ENCODE results near the gene KANK2. TPM values are rescaled to one million over a fixed set of nuclear protein-coding genes. Genes with fewer than 3 reads are reported as not detected.

Gene KANK2
- total RNA-seq, 1 experiment from 2014 or later, result 85.8 TPM

GRCh38 chr19:11151181-11151580 lies 46.2 kb downstream of the KANK2 start:
- Histone ChIP-seq H3K27ac (ENCODE audit: low read depth, low read length, poor library complexity, severe bottlenecking) (no peak overlapping the region), H3K4me3 (ENCODE audit: low read depth, low read length, poor library complexity, severe bottlenecking) (no peak overlapping the region), H3K27me3 (replicated peaks; ENCODE audit: insufficient read depth, low read depth, low read length, poor library complexity) (no peaks in the 10 kb centered on the region), H3K36me3 (ENCODE audit: insufficient read depth, low read length, poor library complexity, severe bottlenecking) (peaks cover 35% of the 10 kb centered on the region), H3K4me1 (ENCODE audit: insufficient read depth, low read length, poor library complexity, severe bottlenecking) (peaks cover 2% of the 10 kb centered on the region), H3K9me3 (ENCODE audit: low read depth, low read length, poor library complexity, severe bottlenecking) (no peaks in the 10 kb centered on the region)
- ChIA-PET CTCF (no interaction called here), POLR2A (ENCODE audit: low non-redundant PET) (interaction anchor here (0.7 kb wide), 1 partner anchor 1571 kb away, joined by 7 read pairs; no protein-coding TSS in a partner anchor)
- no peak for TF ChIP-seq EZH2 (IDR thresholded peaks at IDR 0.05; ENCODE audit: borderline replicate concordance, low read depth, low read length, poor library complexity, severe bottlenecking)
- intact Hi-C loops (cut with micrococcal nuclease; ENCODE audit: unreplicated experiment), result no loop called here
- DNase-seq (ENCODE audit: low spot score), result no peak
- BruUV-seq (replicated peaks), result no TSS peak

GRCh38 chr19:11148001-11148400 lies 49.3 kb downstream of the KANK2 start:
- Histone ChIP-seq H3K27ac (ENCODE audit: low read depth, low read length, poor library complexity, severe bottlenecking) (no peak overlapping the region), H3K9me3 (ENCODE audit: low read depth, low read length, poor library complexity, severe bottlenecking) (no peaks in the 10 kb centered on the region), H3K27me3 (replicated peaks; ENCODE audit: insufficient read depth, low read depth, low read length, poor library complexity) (no peaks in the 10 kb centered on the region), H3K36me3 (ENCODE audit: insufficient read depth, low read length, poor library complexity, severe bottlenecking) (peaks cover 45% of the 10 kb centered on the region), H3K4me1 (ENCODE audit: insufficient read depth, low read length, poor library complexity, severe bottlenecking) (peaks cover 23% of the 10 kb centered on the region), H3K4me3 (ENCODE audit: low read depth, low read length, poor library complexity, severe bottlenecking) (no peak overlapping the region)
- no TSS peak for BruUV-seq (replicated peaks)
- CTCF ChIA-PET, result no interaction called here
- POLR2A ChIA-PET (ENCODE audit: low non-redundant PET), result no interaction called here
- DNase-seq (ENCODE audit: low spot score), result no peak
- no peak for TF ChIP-seq EZH2 (IDR thresholded peaks at IDR 0.05; ENCODE audit: borderline replicate concordance, low read depth, low read length, poor library complexity, severe bottlenecking)
- TF ChIP-seq, protein P1, sequence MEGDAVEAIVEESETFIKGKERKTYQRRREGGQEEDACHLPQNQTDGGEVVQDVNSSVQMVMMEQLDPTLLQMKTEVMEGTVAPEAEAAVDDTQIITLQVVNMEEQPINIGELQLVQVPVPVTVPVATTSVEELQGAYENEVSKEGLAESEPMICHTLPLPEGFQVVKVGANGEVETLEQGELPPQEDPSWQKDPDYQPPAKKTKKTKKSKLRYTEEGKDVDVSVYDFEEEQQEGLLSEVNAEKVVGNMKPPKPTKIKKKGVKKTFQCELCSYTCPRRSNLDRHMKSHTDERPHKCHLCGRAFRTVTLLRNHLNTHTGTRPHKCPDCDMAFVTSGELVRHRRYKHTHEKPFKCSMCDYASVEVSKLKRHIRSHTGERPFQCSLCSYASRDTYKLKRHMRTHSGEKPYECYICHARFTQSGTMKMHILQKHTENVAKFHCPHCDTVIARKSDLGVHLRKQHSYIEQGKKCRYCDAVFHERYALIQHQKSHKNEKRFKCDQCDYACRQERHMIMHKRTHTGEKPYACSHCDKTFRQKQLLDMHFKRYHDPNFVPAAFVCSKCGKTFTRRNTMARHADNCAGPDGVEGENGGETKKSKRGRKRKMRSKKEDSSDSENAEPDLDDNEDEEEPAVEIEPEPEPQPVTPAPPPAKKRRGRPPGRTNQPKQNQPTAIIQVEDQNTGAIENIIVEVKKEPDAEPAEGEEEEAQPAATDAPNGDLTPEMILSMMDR (conservative IDR thresholded peaks at IDR 0.05; ENCODE audit: low read depth, low read length), result no peak
- intact Hi-C loops (cut with micrococcal nuclease; ENCODE audit: unreplicated experiment), result no loop called here

- CTCF ChIA-PET, result no interaction called here
- H3K4me1 ChIP-seq (ENCODE audit: insufficient read depth, low read length, poor library complexity, severe bottlenecking), result peaks cover 37% of the 10 kb centered on the region
- H3K4me3 ChIP-seq (ENCODE audit: low read depth, low read length, poor library complexity, severe bottlenecking), result no peak overlapping the region
- POLR2A ChIA-PET (ENCODE audit: low non-redundant PET), result no interaction called here
- TF ChIP-seq, protein P1 (conservative IDR thresholded peaks at IDR 0.05; ENCODE audit: low read depth, low read length), result no peak
- no peak for TF ChIP-seq EZH2 (IDR thresholded peaks at IDR 0.05; ENCODE audit: borderline replicate concordance, low read depth, low read length, poor library complexity, severe bottlenecking)
- peak overlapping the region; percentile 92 for H3K27ac ChIP-seq (ENCODE audit: low read depth, low read length, poor library complexity, severe bottlenecking)
- H3K27me3 ChIP-seq (replicated peaks; ENCODE audit: insufficient read depth, low read depth, low read length, poor library complexity), result no peaks in the 10 kb centered on the region
- no TSS peak for BruUV-seq (replicated peaks)
- intact Hi-C loops (cut with micrococcal nuclease; ENCODE audit: unreplicated experiment), result no loop called here
- no peak for DNase-seq (ENCODE audit: low spot score)
- H3K9me3 ChIP-seq (ENCODE audit: low read depth, low read length, poor library complexity, severe bottlenecking), result no peaks in the 10 kb centered on the region
- H3K36me3 ChIP-seq (ENCODE audit: insufficient read depth, low read length, poor library complexity, severe bottlenecking), result peaks cover 39% of the 10 kb centered on the region
These were observed 51.8 kb downstream of the KANK2 start for GRCh38 chr19:11145536-11145924.

GRCh38 chr19:11142528-11143171 lies 54.7 kb downstream of the KANK2 start:
- H3K4me3 ChIP-seq (ENCODE audit: low read depth, low read length, poor library complexity, severe bottlenecking), result peak overlapping the region; percentile 23
- no TSS peak for BruUV-seq (replicated peaks)
- peak overlapping the region; percentile 92 for H3K27ac ChIP-seq (ENCODE audit: low read depth, low read length, poor library complexity, severe bottlenecking)
- peaks cover 60% of the 10 kb centered on the region for H3K4me1 ChIP-seq (ENCODE audit: insufficient read depth, low read length, poor library complexity, severe bottlenecking)
- no peaks in the 10 kb centered on the region for H3K27me3 ChIP-seq (replicated peaks; ENCODE audit: insufficient read depth, low read depth, low read length, poor library complexity)
- TF ChIP-seq EZH2 (IDR thresholded peaks at IDR 0.05; ENCODE audit: borderline replicate concordance, low read depth, low read length, poor library complexity, severe bottlenecking), result no peak
- TF ChIP-seq, protein P1 (conservative IDR thresholded peaks at IDR 0.05; ENCODE audit: low read depth, low read length), result no peak
- H3K36me3 ChIP-seq (ENCODE audit: insufficient read depth, low read length, poor library complexity, severe bottlenecking), result peaks cover 24% of the 10 kb centered on the region
- intact Hi-C loops (cut with micrococcal nuclease; ENCODE audit: unreplicated experiment), result no loop called here
- ChIA-PET POLR2A (ENCODE audit: low non-redundant PET) (no interaction called here), CTCF (interaction anchor here (0.6 kb wide), 1 partner anchor 279 kb away, joined by 3 read pairs; no protein-coding TSS in a partner anchor)
- peak; percentile 62 for DNase-seq (ENCODE audit: low spot score)
- no peaks in the 10 kb centered on the region for H3K9me3 ChIP-seq (ENCODE audit: low read depth, low read length, poor library complexity, severe bottlenecking)

Measured in A673 (cell line).